SK-N-SH (cell line): ENCODE measurements around the gene DTX2. TPM values are rescaled to one million over a fixed set of nuclear protein-coding genes. Genes with fewer than 3 reads are reported as not detected.
"Not testable (repeated sequence)": the region's sequence is repeated elsewhere in the genome, so short reads cannot be mapped to it uniquely, and the experiment has no call there.

Source experiments
- CTCF ChIA-PET: fragments of 300-600, 350-600 bp; formaldehyde crosslinking; extraction: SDS; loops from one replicate; lab custom pipeline; 2021; lab: Yijun Ruan, JAX
- POLR2A ChIA-PET: fragments of 350-600 bp; sonication (Branson Sonifier 250); formaldehyde crosslinking; extraction: SDS; loops from one replicate; lab custom pipeline; 2020; ENCODE audit warnings: antibody characterized with exemption, inconsistent platforms; lab: Yijun Ruan, JAX
- DNase-seq: peaks from one replicate; pipeline ENCODE4 v3.0.0; 2012
- H2AFZ ChIP-seq: fragments of 200-600 bp; sonication (generic); 2 replicates; pipeline ENCODE4 v1.8.1; 2016; ENCODE audit warnings: antibody characterized with exemption, mild to moderate bottlenecking, low read depth
- H3F3A ChIP-seq: fragments of 200-600 bp; sonication (generic); replicated peaks from 2 replicates; pipeline ENCODE3; 2016; ENCODE audit warnings: antibody characterized with exemption, mild to moderate bottlenecking; ENCODE audit not compliant: insufficient read depth
- H3K27ac ChIP-seq, 2 experiments: fragments of 200-500 bp in 1 of 2; fragments of 200-600 bp in 1 of 2; sonication (Bioruptor generic) in 1 of 2; sonication (generic), shearing (Covaris generic) in 1 of 2; 2 replicates each; pipeline versions ENCODE4 v1.5.1 to v1.6.1; 2014 to 2016; ENCODE audit warnings: low read depth in 2 of 2, inconsistent platforms in 1 of 2, low read length in 1 of 2, mild to moderate bottlenecking in 1 of 2, mixed read lengths in 1 of 2
- H3K27me3 ChIP-seq: fragments of 200-600 bp; sonication (generic), shearing (Covaris generic); 2 replicates; pipeline ENCODE4 v1.6.1; 2016; ENCODE audit warnings: mixed run types; ENCODE audit not compliant: insufficient read depth
- H3K36me3 ChIP-seq, 2 experiments: fragments of 200-500 bp in 1 of 2; fragments of 200-600 bp in 1 of 2; sonication (Bioruptor generic) in 1 of 2; sonication (generic) in 1 of 2; replicated peaks in 1 of 2; 2 replicates each; pipeline versions ENCODE3 to v1.5.1; 2014 to 2016; ENCODE audit warnings: low read length in 1 of 2, mild to moderate bottlenecking in 1 of 2; ENCODE audit not compliant: insufficient read depth in 2 of 2, control insufficient read depth in 1 of 2
- H3K4me1 ChIP-seq, 2 experiments: fragments of 200-500 bp in 1 of 2; fragments of 200-600 bp in 1 of 2; sonication (Bioruptor generic) in 1 of 2; sonication (generic), shearing (Covaris generic) in 1 of 2; 2 replicates each; pipeline versions ENCODE4 v1.5.1 to v1.6.1; 2014 to 2016; ENCODE audit warnings: low read depth in 1 of 2, low read length in 1 of 2, mixed run types in 1 of 2; ENCODE audit not compliant: insufficient read depth in 2 of 2, control insufficient read depth in 1 of 2
- H3K4me2 ChIP-seq: fragments of 200-600 bp; sonication (generic), shearing (Covaris generic); 2 replicates; pipeline ENCODE4 v1.6.1; 2017; ENCODE audit warnings: mixed run types
- H3K4me3 ChIP-seq, 2 experiments: fragments of 200-500 bp in 1 of 2; fragments of 200-600 bp in 1 of 2; sonication (Bioruptor generic) in 1 of 2; sonication (generic), shearing (Covaris generic) in 1 of 2; 2 replicates each; pipeline versions ENCODE4 v1.5.1 to v1.8.1; 2014 to 2016; ENCODE audit warnings: low read depth in 2 of 2, inconsistent platforms in 1 of 2, low read length in 1 of 2, mild to moderate bottlenecking in 1 of 2, mixed read lengths in 1 of 2, moderate library complexity in 1 of 2
- H3K79me2 ChIP-seq: fragments of 200-600 bp; sonication (generic); 2 replicates; pipeline ENCODE4 v1.8.1; 2017; ENCODE audit warnings: mild to moderate bottlenecking; ENCODE audit not compliant: insufficient read depth
- H3K9ac ChIP-seq: fragments of 200-600 bp; sonication (generic); 2 replicates; pipeline ENCODE4 v1.6.1; 2017; ENCODE audit warnings: mixed run types
- H3K9me2 ChIP-seq: fragments of 200-600 bp; sonication (generic); 2 replicates; pipeline ENCODE4 v1.6.1; 2017; ENCODE audit warnings: mixed run types
- H3K9me3 ChIP-seq: fragments of 200-600 bp; sonication (generic); 2 replicates; pipeline ENCODE4 v1.6.1; 2017; ENCODE audit warnings: mixed run types, mild to moderate bottlenecking, moderate library complexity
- H4K20me1 ChIP-seq: fragments of 200-600 bp; sonication (generic); 2 replicates; pipeline ENCODE4 v1.6.1; 2017; ENCODE audit warnings: mild to moderate bottlenecking, mixed run types; ENCODE audit not compliant: insufficient read depth
- RAD21 ChIP-seq: IDR thresholded peaks from 2 replicates; pipeline ENCODE4 v1.6.1; 2012; ENCODE audit warnings: mild to moderate bottlenecking, low read length
- WGBS: methylation state at CpG from one replicate; pipeline ENCODE4 v1.1.6; 2017; ENCODE audit warnings: low lambda C conversion rate; 5-methylcytosine and 5-hydroxymethylcytosine counted together
- polyA plus RNA-seq, 3 experiments: library from polyadenylated mRNA; depleted of rRNA; stranded (reverse); fragments of >200 nt; gene quantifications; 2 replicates each; pipeline ENCODE4 v1.2.3, GENCODE V29; 2012
- TF ChIP-seq, protein P1 (sequence below): fragments of 200-600 bp; sonication (generic); IDR thresholded peaks from 2 replicates; pipeline ENCODE4 v1.6.1; 2017; ENCODE audit warnings: antibody characterized with exemption, mild to moderate bottlenecking, moderate library complexity

The DTX2 gene
- polyA plus RNA-seq, 1 of the 3 experiments (the other 2 are of a cell fraction) = 7.6 TPM

- H3K4me3 ChIP-seq, H3K27me3 ChIP-seq, DNase-seq, H3K79me2 ChIP-seq, H3K9me3 ChIP-seq, H4K20me1 ChIP-seq, H3K27ac ChIP-seq, H3K36me3 ChIP-seq, POLR2A ChIA-PET, H3K9ac ChIP-seq, H3K9me2 ChIP-seq, H3K4me1 ChIP-seq, H3K4me2 ChIP-seq, H3F3A ChIP-seq, H2AFZ ChIP-seq, CTCF ChIA-PET: not testable (repeated sequence)
- WGBS = 81% methylated on average over 8 of the region's 28 CpGs
Measured at GRCh38 chr7:76499201-76499923, 37.9 kb downstream of the DTX2 start.

DNA sequence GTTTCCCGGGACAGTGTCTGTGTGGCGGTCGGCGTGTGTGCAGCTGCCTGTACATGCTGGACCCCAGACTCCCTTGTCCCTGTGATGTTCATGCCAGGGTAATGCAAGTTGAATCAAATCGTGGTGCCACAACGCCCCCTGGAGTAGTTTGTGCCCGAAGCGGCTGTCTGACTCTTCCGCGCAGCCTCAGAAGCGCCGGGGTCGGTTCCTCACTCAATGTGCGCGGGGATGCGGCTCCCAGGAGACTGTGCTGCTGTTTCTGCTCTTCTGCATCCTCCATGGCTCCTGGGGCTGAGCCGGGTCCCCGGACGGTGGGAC is 38.4 kb downstream of the DTX2 start:
- H3K4me3 ChIP-seq, H3F3A ChIP-seq, H3K36me3 ChIP-seq, CTCF ChIA-PET, H2AFZ ChIP-seq, POLR2A ChIA-PET, H4K20me1 ChIP-seq, H3K9me2 ChIP-seq, H3K27me3 ChIP-seq, H3K4me2 ChIP-seq, H3K9me3 ChIP-seq, DNase-seq, H3K9ac ChIP-seq, H3K4me1 ChIP-seq, H3K27ac ChIP-seq, H3K79me2 ChIP-seq: not testable (repeated sequence)
- TF ChIP-seq RAD21 = peak; percentile 25
- TF ChIP-seq, protein P1, sequence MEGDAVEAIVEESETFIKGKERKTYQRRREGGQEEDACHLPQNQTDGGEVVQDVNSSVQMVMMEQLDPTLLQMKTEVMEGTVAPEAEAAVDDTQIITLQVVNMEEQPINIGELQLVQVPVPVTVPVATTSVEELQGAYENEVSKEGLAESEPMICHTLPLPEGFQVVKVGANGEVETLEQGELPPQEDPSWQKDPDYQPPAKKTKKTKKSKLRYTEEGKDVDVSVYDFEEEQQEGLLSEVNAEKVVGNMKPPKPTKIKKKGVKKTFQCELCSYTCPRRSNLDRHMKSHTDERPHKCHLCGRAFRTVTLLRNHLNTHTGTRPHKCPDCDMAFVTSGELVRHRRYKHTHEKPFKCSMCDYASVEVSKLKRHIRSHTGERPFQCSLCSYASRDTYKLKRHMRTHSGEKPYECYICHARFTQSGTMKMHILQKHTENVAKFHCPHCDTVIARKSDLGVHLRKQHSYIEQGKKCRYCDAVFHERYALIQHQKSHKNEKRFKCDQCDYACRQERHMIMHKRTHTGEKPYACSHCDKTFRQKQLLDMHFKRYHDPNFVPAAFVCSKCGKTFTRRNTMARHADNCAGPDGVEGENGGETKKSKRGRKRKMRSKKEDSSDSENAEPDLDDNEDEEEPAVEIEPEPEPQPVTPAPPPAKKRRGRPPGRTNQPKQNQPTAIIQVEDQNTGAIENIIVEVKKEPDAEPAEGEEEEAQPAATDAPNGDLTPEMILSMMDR = peak; percentile 49
- WGBS = 0% methylated on average over 1 of the region's 19 CpGs

- POLR2A ChIA-PET, H3K4me2 ChIP-seq, H2AFZ ChIP-seq, H3K36me3 ChIP-seq, H3K9me2 ChIP-seq, CTCF ChIA-PET, H3K4me1 ChIP-seq, H3K9me3 ChIP-seq, H3K9ac ChIP-seq, DNase-seq, H4K20me1 ChIP-seq, H3K79me2 ChIP-seq, H3K27me3 ChIP-seq, H3K27ac ChIP-seq, H3K4me3 ChIP-seq, H3F3A ChIP-seq: not testable (repeated sequence)
- WGBS = 84% methylated on average over 12 of the region's 13 CpGs
Measured at GRCh38 chr7:76502224-76502623, 40.7 kb downstream of the DTX2 start.

GRCh38 chr7:76502836-76503235 is 41.3 kb downstream of the DTX2 start:
- 95% methylated on average over 11 of the region's 16 CpGs for WGBS
- H3K36me3 ChIP-seq, H3K4me1 ChIP-seq, DNase-seq, H3K9ac ChIP-seq, H2AFZ ChIP-seq, H3K27me3 ChIP-seq, H3K79me2 ChIP-seq, H3K27ac ChIP-seq, H3K9me2 ChIP-seq, CTCF ChIA-PET, H3K4me3 ChIP-seq, POLR2A ChIA-PET, H3K4me2 ChIP-seq, H4K20me1 ChIP-seq, H3F3A ChIP-seq, H3K9me3 ChIP-seq: not testable (repeated sequence)

- CTCF ChIA-PET = not testable (repeated sequence)
Measured at GRCh38 chr7:76503244-76503643, 41.7 kb downstream of the DTX2 start.

More at GRCh38 chr7:76503244-76503643, 41.7 kb downstream of the DTX2 start:
- POLR2A ChIA-PET, H3K9me3 ChIP-seq, H3F3A ChIP-seq, DNase-seq, H2AFZ ChIP-seq, H3K27me3 ChIP-seq, H3K79me2 ChIP-seq, H3K4me1 ChIP-seq, H4K20me1 ChIP-seq, H3K36me3 ChIP-seq, H3K9me2 ChIP-seq, H3K9ac ChIP-seq, H3K27ac ChIP-seq, H3K4me2 ChIP-seq, H3K4me3 ChIP-seq: not testable (repeated sequence)
- 92% methylated on average over 7 of the region's 12 CpGs for WGBS
